K562 (cell line): ENCODE data around the gene JAKMIP2. TPM values are rescaled to one million over a fixed set of nuclear protein-coding genes. Genes with fewer than 3 reads are reported as not detected.

ENCODE experiments used
- ATAC-seq: fragments of 200-7000 bp; cut with Tn5 transposase; 3 replicates; pipeline ENCODE4 v1.9.1; 2020; ENCODE audit warnings: moderate library complexity
- BruUV-seq: library from RNA; stranded (reverse); fragments of 400-500 nt; replicated peaks from 2 replicates; lab custom pipeline; 2021; lab: Mats Ljungman, UMichigan
- CTCF ChIA-PET: fragments of 300-600 bp; formaldehyde crosslinking; extraction: SDS; loops from one replicate; lab custom pipeline; 2021; ENCODE audit warnings: low intra/inter-chr PET ratio; lab: Yijun Ruan, JAX
- POLR2A ChIA-PET: fragments of 300-600, 350-650 bp; sonication (Branson Sonifier 250); formaldehyde crosslinking; extraction: SDS; loops from one replicate; lab custom pipeline; 2021; ENCODE audit warnings: antibody characterized with exemption, inconsistent platforms; lab: Yijun Ruan, JAX
- DNase-seq, 4 experiments: peaks; one replicate each; pipeline versions ENCODE4 v3.0.0 to v3.0.0-alpha.2; 2011 to 2018; ENCODE audit warnings: low spot score in 3 of 4, mixed read lengths in 3 of 4; ENCODE audit errors: extremely low read depth in 1 of 4
- FAIRE-seq: peaks from 2 replicates; lab custom pipeline; 2011; peaks lifted over from hg19 to GRCh38; lab: Jason Lieb, UNC
- H2AFZ ChIP-seq: 2 replicates; pipeline ENCODE4 v1.6.0; 2011; ENCODE audit warnings: low read depth, low read length, control low read depth, inconsistent platforms
- H3K27ac ChIP-seq: fragments of 200-600 bp; 3 replicates; pipeline ENCODE4 v1.8.0; 2011; ENCODE audit warnings: low read depth, mild to moderate bottlenecking, control low read depth, inconsistent platforms, low read length, moderate library complexity, mixed read lengths; ENCODE audit errors: extremely low read depth
- H3K27me3 ChIP-seq, 2 experiments: fragments of 300-600 bp in 1 of 2; 2 replicates in 1 of 2; 3 replicates in 1 of 2; pipeline versions ENCODE4 v1.6.0 to v1.8.0; 2011; ENCODE audit warnings: inconsistent platforms in 2 of 2, low read length in 2 of 2, mild to moderate bottlenecking in 1 of 2, mixed read lengths in 1 of 2, moderate library complexity in 1 of 2; ENCODE audit not compliant: control insufficient read depth in 2 of 2, insufficient read depth in 2 of 2
- H3K36me3 ChIP-seq: fragments of 300-600 bp; 3 replicates; pipeline ENCODE4 v1.8.0; 2011; ENCODE audit warnings: mild to moderate bottlenecking, low read length, inconsistent platforms; ENCODE audit not compliant: control insufficient read depth, insufficient read depth
- H3K4me1 ChIP-seq, 2 experiments: fragments of 200-600 bp in 1 of 2; replicated peaks in 1 of 2; 2 replicates in 1 of 2; 3 replicates in 1 of 2; pipeline versions ENCODE4 v1.5.1 to v1.8.0; 2011; ENCODE audit warnings: inconsistent platforms in 2 of 2, low read length in 2 of 2, mild to moderate bottlenecking in 1 of 2, mixed read lengths in 1 of 2, moderate library complexity in 1 of 2; ENCODE audit not compliant: control insufficient read depth in 2 of 2, insufficient read depth in 2 of 2
- H3K4me2 ChIP-seq: 2 replicates; pipeline ENCODE4 v1.6.1; 2011; ENCODE audit warnings: low read length, control low read depth, inconsistent platforms, mixed read lengths; ENCODE audit not compliant: insufficient read depth
- H3K4me3 ChIP-seq: fragments of 200-600 bp; sonication (generic), shearing (Covaris generic); 2 replicates; pipeline ENCODE4 v1.5.1; 2016; ENCODE audit warnings: control low read depth, inconsistent platforms
- H3K79me2 ChIP-seq: fragments of 200-600 bp; 3 replicates; pipeline ENCODE4 v1.8.0; 2011; ENCODE audit warnings: low read length, inconsistent platforms; ENCODE audit not compliant: control insufficient read depth, insufficient read depth
- H3K9ac ChIP-seq, 2 experiments: 2 replicates each; pipeline versions ENCODE4 v1.6.0 to v1.6.1; 2011; ENCODE audit warnings: low read depth in 2 of 2, low read length in 2 of 2, control low read depth in 1 of 2, inconsistent platforms in 1 of 2, mild to moderate bottlenecking in 1 of 2, mixed read lengths in 1 of 2; ENCODE audit not compliant: insufficient read depth in 1 of 2
- H3K9me1 ChIP-seq: one replicate; pipeline ENCODE4 v1.6.0; 2011; ENCODE audit warnings: inconsistent platforms, mild to moderate bottlenecking, low read length, moderate library complexity; ENCODE audit not compliant: control insufficient read depth, insufficient read depth
- H3K9me3 ChIP-seq: replicated peaks from 2 replicates; pipeline ENCODE4 v1.5.1; 2011; ENCODE audit warnings: low read depth, low read length, inconsistent platforms; ENCODE audit not compliant: control insufficient read depth, insufficient read depth
- H4K20me1 ChIP-seq: replicated peaks from 2 replicates; pipeline ENCODE4 v1.6.1; 2011; ENCODE audit warnings: low read length, inconsistent platforms, mixed read lengths; ENCODE audit not compliant: control insufficient read depth, insufficient read depth
- BCOR ChIP-seq: fragments of 450-650 bp; IDR thresholded peaks from 2 replicates; pipeline ENCODE4 v1.6.1; 2016
- FOXO4 ChIP-seq: fragments of 450-650 bp; formaldehyde crosslinking; IDR thresholded peaks from 2 replicates; pipeline ENCODE4 v1.4.0; 2020; ENCODE audit warnings: mild to moderate bottlenecking, moderate library complexity
- GTF2A2 ChIP-seq: IDR thresholded peaks from 2 replicates; pipeline ENCODE4 v1.6.1; 2016; ENCODE audit warnings: mild to moderate bottlenecking, missing genetic modification characterization, missing compliant biosample characterization
- HNRNPL ChIP-seq: fragments of 200-400 bp; formaldehyde crosslinking; IDR thresholded peaks from 2 replicates; pipeline ENCODE4 v1.6.1; 2017; ENCODE audit warnings: low read depth, mild to moderate bottlenecking, low read length
- MEF2D ChIP-seq: conservative IDR thresholded peaks from 2 replicates; pipeline ENCODE4 v1.6.1; 2016; ENCODE audit warnings: low read depth, missing genetic modification characterization, missing compliant biosample characterization
- UBTF ChIP-seq, 2 experiments: IDR thresholded peaks; 2 replicates each; pipeline ENCODE4 v1.6.1; 2012; ENCODE audit warnings: improper control_type of control experiment in 2 of 2, low read depth in 2 of 2, low read length in 2 of 2, borderline replicate concordance in 1 of 2
- USF1 ChIP-seq: sonication (generic); formaldehyde crosslinking; IDR thresholded peaks from 2 replicates; pipeline ENCODE4 v1.9.0; 2022; ENCODE audit warnings: mild to moderate bottlenecking, missing genetic modification reagents
- YBX1 ChIP-seq: fragments of 450-650 bp; IDR thresholded peaks from 2 replicates; pipeline ENCODE4 v1.7.1; 2016; ENCODE audit warnings: mild to moderate bottlenecking
- ZNF511 ChIP-seq: sonication (generic); formaldehyde crosslinking; IDR thresholded peaks from 2 replicates; pipeline ENCODE4 v1.8.0; 2022; ENCODE audit warnings: mild to moderate bottlenecking, missing genetic modification reagents
- WGBS: fragments of 100-300 bp; shearing (Covaris generic); methylation state at CpG from one replicate; pipeline ENCODE4 v1.1.6; 2016; ENCODE audit warnings: low coverage, mixed read lengths; ENCODE audit not compliant: insufficient coverage; ENCODE audit errors: missing lambda C conversion rate; 5-methylcytosine and 5-hydroxymethylcytosine counted together
- in situ Hi-C: fragments of 300-500 bp; cut with MboI; formaldehyde crosslinking; loops from 4 replicates; pipeline ENCODE4 v1.15.0; 2018; ENCODE audit warnings: inconsistent platforms, mixed read lengths
- intact Hi-C: fragments of 100-400 bp; cut with micrococcal nuclease; formaldehyde crosslinking; loops from 2 replicates; pipeline ENCODE4 v1.14.2; 2022
- polyA plus RNA-seq, 8 experiments: library from polyadenylated mRNA; depleted of rRNA in 4 of 8; stranded (reverse) in 5 of 8; unstranded in 3 of 8; fragments of >200 nt; fragmentation: Nextera tagmentation in 2 of 8; fragmentation: Illumina TruSeq in 1 of 8; extraction: Ambion mirVana in 2 of 8; extraction: Trizol in 1 of 8; gene quantifications; 2 replicates each; pipeline versions ENCODE4 v1.2.1 to v1.2.3, GENCODE V29; 2011 to 2014; ENCODE audit warnings: inconsistent platforms in 1 of 8, missing spikeins in 1 of 8
- total RNA-seq, 7 experiments: library from RNA; depleted of rRNA in 6 of 7; stranded (reverse); fragments of >200 nt in 6 of 7; fragmentation: Illumina TruSeq in 2 of 7; extraction: Trizol in 2 of 7; gene quantifications; 2 replicates each; pipeline versions ENCODE4 v1.2.1 to v1.2.3, GENCODE V29; 2011 to 2021; ENCODE audit warnings: low replicate concordance in 1 of 7

Gene JAKMIP2
- total and polyA plus RNA-seq, 9 of the 15 experiments (the other 6 are each of a cell fraction or from before 2014, with no cell fraction given) = not detected

GRCh38 chr5:147544556-147544955 lies 238.0 kb downstream of the JAKMIP2 start (continued):
- TF ChIP-seq GTF2A2 (tag) = no peak

- intact Hi-C loops = no loop called here
- POLR2A ChIA-PET = no interaction called here
These were observed 243.5 kb downstream of the JAKMIP2 start for GRCh38 chr5:147539053-147539452.

More at GRCh38 chr5:147539053-147539452, 243.5 kb downstream of the JAKMIP2 start:
- no peak for FAIRE-seq
- Histone ChIP-seq H3K4me1 (no peaks in the 10 kb centered on the region), H3K4me3 (no peak overlapping the region), H3K36me3 (no peaks in the 10 kb centered on the region), H3K4me2 (no peak overlapping the region), H2AFZ (no peak overlapping the region), H3K9ac (no peak overlapping the region), H3K79me2 (no peaks in the 10 kb centered on the region), H3K27ac (no peak overlapping the region), H4K20me1 (no peaks in the 10 kb centered on the region), H3K9me1 (no peaks in the 10 kb centered on the region), H3K27me3 (no peaks in the 10 kb centered on the region), H3K9me3 (no peaks in the 10 kb centered on the region)
- no peak for DNase-seq
- WGBS = 0% methylated on average over 1 of the region's 1 CpG
- no peak for ATAC-seq
- TF ChIP-seq HNRNPL = no peak
- no peak for TF ChIP-seq MEF2D
- TF ChIP-seq BCOR = no peak
- no peak for TF ChIP-seq UBTF (IDR thresholded peaks at IDR 0.05; ENCODE audit: borderline replicate concordance in 1 of 2, low read depth in 2 of 2, low read length in 2 of 2)
- no peak for TF ChIP-seq FOXO4 (CRISPR knock-in tag)
- no peak for TF ChIP-seq ZNF511
- TF ChIP-seq USF1 (CRISPR knock-in tag) = no peak
- no peak for TF ChIP-seq YBX1
- BruUV-seq = no TSS peak
- CTCF ChIA-PET = no interaction called here
- in situ Hi-C loops = no loop called here
